Panc1 (cell line): ENCODE data around the gene CDK6. TPM values are rescaled to one million over a fixed set of nuclear protein-coding genes. Genes with fewer than 3 reads are reported as not detected.

ENCODE experiments used
- ATAC-seq: fragments of 200-7000 bp; cut with Tn5 transposase; 2 replicates; pipeline ENCODE4 v1.9.1; 2020; ENCODE audit warnings: mild to moderate bottlenecking, moderate library complexity
- BruUV-seq: library from RNA; stranded (reverse); fragments of 400-500 nt; replicated peaks from 2 replicates; lab custom pipeline; 2021; lab: Mats Ljungman, UMichigan
- CTCF ChIA-PET: fragments of 300-600 bp; sonication (Branson Sonifier 250); formaldehyde crosslinking; loops from one replicate; lab custom pipeline; 2022; ENCODE audit warnings: antibody characterized with exemption; lab: Charles Lee
- POLR2A ChIA-PET: fragments of 300-600 bp; sonication (Branson Sonifier 250); formaldehyde crosslinking; loops from one replicate; lab custom pipeline; 2022; ENCODE audit warnings: antibody characterized with exemption; lab: Charles Lee
- DNase-seq: peaks from one replicate; pipeline ENCODE4 v3.0.0-alpha.2; 2010; ENCODE audit warnings: low read depth, low spot score
- H3K27ac ChIP-seq: 2 replicates; pipeline ENCODE4 v1.5.1; 2011; ENCODE audit warnings: mild to moderate bottlenecking, low read length, inconsistent platforms
- H3K27me3 ChIP-seq: fragments of 200-500 bp; sonication (Bioruptor generic); 2 replicates; pipeline ENCODE4 v1.6.0; 2014; ENCODE audit warnings: low read length, inconsistent platforms; ENCODE audit not compliant: control insufficient read depth, insufficient read depth
- H3K36me3 ChIP-seq: fragments of 200-500 bp; sonication (Bioruptor generic); 2 replicates; pipeline ENCODE4 v1.5.1; 2014; ENCODE audit warnings: inconsistent platforms, mild to moderate bottlenecking, low read length, moderate library complexity; ENCODE audit not compliant: control insufficient read depth, insufficient read depth
- H3K4me1 ChIP-seq: 2 replicates; pipeline ENCODE4 v1.5.1; 2011; ENCODE audit warnings: inconsistent platforms, mild to moderate bottlenecking, low read length, moderate library complexity; ENCODE audit not compliant: control insufficient read depth, insufficient read depth
- H3K4me3 ChIP-seq, 2 experiments: 2 replicates each; pipeline ENCODE4 v1.5.1; 2011 to 2012; ENCODE audit warnings: low read depth in 2 of 2, low read length in 2 of 2, mild to moderate bottlenecking in 2 of 2, inconsistent platforms in 1 of 2, moderate library complexity in 1 of 2
- H3K9me3 ChIP-seq: fragments of 200-500 bp; sonication (Bioruptor generic); 2 replicates; pipeline ENCODE4 v1.5.1; 2014; ENCODE audit warnings: low read depth, mild to moderate bottlenecking, inconsistent platforms, low read length, moderate library complexity; ENCODE audit not compliant: control insufficient read depth, insufficient read depth
- CTCF ChIP-seq: fragments of 450-650 bp; IDR thresholded peaks from 2 replicates; pipeline ENCODE4 v1.5.1; 2017; ENCODE audit warnings: mild to moderate bottlenecking
- POLR2AphosphoS5 ChIP-seq: IDR thresholded peaks from 2 replicates; pipeline ENCODE4 v1.6.1; 2012; ENCODE audit warnings: mild to moderate bottlenecking, low read depth, low read length, moderate library complexity
- SIN3A ChIP-seq: IDR thresholded peaks from 2 replicates; pipeline ENCODE4 v1.6.1; 2012; ENCODE audit warnings: low read depth, mild to moderate bottlenecking, low read length, moderate library complexity, borderline replicate concordance; ENCODE audit not compliant: insufficient read depth
- TCF7L2 ChIP-seq: IDR thresholded peaks from 2 replicates; pipeline ENCODE4 v1.6.1; 2011; ENCODE audit warnings: mild to moderate bottlenecking, low read depth, low read length, inconsistent platforms
- in situ Hi-C: cut with HindIII; loops from 2 replicates; pipeline ENCODE4 v1.10.0; 2016; ENCODE audit warnings: low sequenced_read_pairs, low pct_unique_long_range_greater_than_20kb
- intact Hi-C: fragments of 100-400 bp; cut with micrococcal nuclease; formaldehyde crosslinking; loops from one replicate; pipeline ENCODE4 v1.10.0; 2022; ENCODE audit not compliant: unreplicated experiment
- total RNA-seq: library from RNA; stranded (reverse); gene quantifications from one replicate; pipeline ENCODE4 v1.2.1, GENCODE V29; 2021; ENCODE audit not compliant: unreplicated experiment
- TF ChIP-seq, protein P1 (sequence below), 2 experiments: IDR thresholded peaks; 2 replicates each; pipeline ENCODE4 v1.6.1; 2011 to 2012; ENCODE audit warnings: low read depth in 2 of 2, control low read depth in 1 of 2, low read length in 1 of 2, mild to moderate bottlenecking in 1 of 2, moderate library complexity in 1 of 2; ENCODE audit not compliant: insufficient read depth in 1 of 2

Gene CDK6
- total RNA-seq, 1 experiment from 2014 or later = 57.4 TPM

DNA sequence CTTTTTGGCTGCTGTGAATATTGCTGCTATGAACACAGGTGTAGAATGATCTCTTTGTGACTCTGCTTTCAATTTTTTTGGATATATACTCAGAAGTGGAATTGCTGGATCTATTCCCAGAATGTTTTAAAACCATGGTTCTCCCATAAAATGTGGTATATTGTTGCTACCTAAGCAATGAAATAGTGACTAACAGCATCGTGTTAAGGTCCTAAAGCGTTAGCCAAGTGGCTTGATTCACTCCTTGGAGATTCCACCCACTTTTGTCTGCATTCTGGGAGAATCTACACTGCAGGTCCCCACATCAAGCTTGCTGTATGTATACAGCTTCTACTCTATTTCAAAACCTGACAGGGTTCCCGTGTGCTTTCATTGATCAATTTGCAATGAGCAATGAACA is 105.6 kb downstream of the CDK6 start:
- ChIA-PET CTCF (no interaction called here), POLR2A (no interaction called here)
- H3K36me3 ChIP-seq = no peaks in the 10 kb centered on the region
- no peaks in the 10 kb centered on the region for H3K4me1 ChIP-seq
- ATAC-seq (no peak), DNase-seq (no peak)
- H3K9me3 ChIP-seq = no peaks in the 10 kb centered on the region
- intact Hi-C loops = no loop called here
- in situ Hi-C loops = no loop called here
- no peak overlapping the region for H3K4me3 ChIP-seq
- no peaks in the 10 kb centered on the region for H3K27me3 ChIP-seq
- BruUV-seq = no TSS peak
- TF ChIP-seq POLR2AphosphoS5 (no peak), TCF7L2 (no peak), CTCF (no peak), SIN3A (no peak)
- TF ChIP-seq, protein P1, sequence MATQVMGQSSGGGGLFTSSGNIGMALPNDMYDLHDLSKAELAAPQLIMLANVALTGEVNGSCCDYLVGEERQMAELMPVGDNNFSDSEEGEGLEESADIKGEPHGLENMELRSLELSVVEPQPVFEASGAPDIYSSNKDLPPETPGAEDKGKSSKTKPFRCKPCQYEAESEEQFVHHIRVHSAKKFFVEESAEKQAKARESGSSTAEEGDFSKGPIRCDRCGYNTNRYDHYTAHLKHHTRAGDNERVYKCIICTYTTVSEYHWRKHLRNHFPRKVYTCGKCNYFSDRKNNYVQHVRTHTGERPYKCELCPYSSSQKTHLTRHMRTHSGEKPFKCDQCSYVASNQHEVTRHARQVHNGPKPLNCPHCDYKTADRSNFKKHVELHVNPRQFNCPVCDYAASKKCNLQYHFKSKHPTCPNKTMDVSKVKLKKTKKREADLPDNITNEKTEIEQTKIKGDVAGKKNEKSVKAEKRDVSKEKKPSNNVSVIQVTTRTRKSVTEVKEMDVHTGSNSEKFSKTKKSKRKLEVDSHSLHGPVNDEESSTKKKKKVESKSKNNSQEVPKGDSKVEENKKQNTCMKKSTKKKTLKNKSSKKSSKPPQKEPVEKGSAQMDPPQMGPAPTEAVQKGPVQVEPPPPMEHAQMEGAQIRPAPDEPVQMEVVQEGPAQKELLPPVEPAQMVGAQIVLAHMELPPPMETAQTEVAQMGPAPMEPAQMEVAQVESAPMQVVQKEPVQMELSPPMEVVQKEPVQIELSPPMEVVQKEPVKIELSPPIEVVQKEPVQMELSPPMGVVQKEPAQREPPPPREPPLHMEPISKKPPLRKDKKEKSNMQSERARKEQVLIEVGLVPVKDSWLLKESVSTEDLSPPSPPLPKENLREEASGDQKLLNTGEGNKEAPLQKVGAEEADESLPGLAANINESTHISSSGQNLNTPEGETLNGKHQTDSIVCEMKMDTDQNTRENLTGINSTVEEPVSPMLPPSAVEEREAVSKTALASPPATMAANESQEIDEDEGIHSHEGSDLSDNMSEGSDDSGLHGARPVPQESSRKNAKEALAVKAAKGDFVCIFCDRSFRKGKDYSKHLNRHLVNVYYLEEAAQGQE (IDR thresholded peaks at IDR 0.05; ENCODE audit: insufficient read depth in 1 of 2, low read depth in 2 of 2, low read length in 1 of 2) = no peak
- no peak overlapping the region for H3K27ac ChIP-seq

DNA sequence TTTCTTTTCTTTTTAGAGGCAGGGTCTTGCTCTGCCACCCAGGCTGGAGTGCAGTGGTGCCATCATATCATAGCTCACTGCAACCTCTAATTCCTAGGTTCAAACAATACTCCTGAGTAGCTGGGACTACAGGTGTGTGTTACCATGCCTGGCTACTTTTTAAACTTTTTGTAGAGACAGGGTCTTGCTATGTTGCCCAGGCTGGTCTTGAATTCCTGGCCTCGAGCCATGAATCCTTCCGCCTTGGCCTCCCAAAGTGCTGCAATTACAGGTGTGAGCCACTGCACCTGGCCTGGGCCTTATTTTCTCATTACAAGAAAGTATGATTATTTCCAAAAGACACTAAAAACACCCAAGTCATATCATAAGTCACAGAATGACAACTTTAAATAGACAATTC is 106.6 kb downstream of the CDK6 start:
- ChIA-PET CTCF (no interaction called here), POLR2A (no interaction called here)
- in situ Hi-C loops = no loop called here
- H3K36me3 ChIP-seq = 0 out of 2 replicates have a peak, but pooled peaks cover 1% of the 10 kb centered on the region
- DNase-seq (no peak), ATAC-seq (no peak)
- no peaks in the 10 kb centered on the region for H3K27me3 ChIP-seq
- no peak overlapping the region for H3K4me3 ChIP-seq
- no peaks in the 10 kb centered on the region for H3K4me1 ChIP-seq
- H3K27ac ChIP-seq = no peak overlapping the region
- no TSS peak for BruUV-seq
- TF ChIP-seq POLR2AphosphoS5 (no peak), CTCF (no peak), SIN3A (no peak), TCF7L2 (no peak)
- TF ChIP-seq, protein P1 (IDR thresholded peaks at IDR 0.05; ENCODE audit: insufficient read depth in 1 of 2, low read depth in 2 of 2, low read length in 1 of 2) = no peak
- intact Hi-C loops = no loop called here
- no peaks in the 10 kb centered on the region for H3K9me3 ChIP-seq
